Coronary artery (tissue), 2 donors: ENCODE measurements around the gene ZNF462.

Experiments used
- DNase-seq: peaks from one replicate; pipeline ENCODE4 v3.0.0-alpha.2; 2017; ENCODE audit warnings: low spot score
- H3K27ac ChIP-seq, 2 donors: fragments of 200-600 bp; sonication (generic); one replicate each; pipeline ENCODE4 v1.5.1; 2016 to 2019
- H3K4me3 ChIP-seq: fragments of 200-600 bp; sonication (generic); 2 replicates; pipeline ENCODE4 v1.5.1; 2016; ENCODE audit warnings: mild to moderate bottlenecking, moderate library complexity
- CTCF ChIP-seq: fragments of 200-600 bp; sonication (generic); IDR thresholded peaks from one replicate; pipeline ENCODE4 v1.5.1; 2019; ENCODE audit warnings: antibody characterized with exemption

The ZNF462 gene

DNA sequence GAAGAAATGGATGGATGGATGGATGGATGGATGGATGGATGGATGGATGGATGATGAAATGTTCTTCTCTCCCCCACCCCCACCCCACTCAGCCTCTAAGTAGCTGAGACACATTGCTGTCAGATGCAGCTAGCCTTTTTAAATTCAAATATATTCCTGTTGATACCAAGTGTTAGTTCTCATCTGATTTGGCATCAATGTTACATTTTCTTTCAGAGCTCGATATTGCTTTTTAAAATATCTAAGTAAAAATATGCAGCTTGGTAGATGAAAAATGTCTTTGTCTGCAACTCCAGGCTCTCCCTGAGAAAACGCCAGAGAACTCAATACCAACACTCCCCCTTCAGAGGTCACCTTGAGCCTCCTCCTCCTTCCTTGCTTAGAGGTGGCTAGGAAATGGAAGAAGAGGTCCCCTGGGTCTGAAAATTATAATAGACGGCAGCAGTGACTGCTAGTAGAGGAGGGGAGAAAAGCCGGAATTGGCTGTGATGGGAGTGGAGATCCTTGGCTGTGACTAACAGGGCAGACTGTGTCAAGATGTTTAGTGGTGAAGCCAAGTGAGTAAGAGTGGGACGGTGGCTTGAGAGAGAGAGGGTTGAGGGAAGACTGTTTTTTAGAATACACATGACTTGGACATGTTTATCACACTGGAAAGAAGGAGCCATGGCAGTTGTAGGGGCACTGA lies 156.0 kb downstream of the ZNF462 start:
- TF ChIP-seq CTCF: no peak
- no peak overlapping the region for H3K4me3 ChIP-seq
- no peak overlapping the region for H3K27ac ChIP-seq
- DNase-seq: no peak

- no peak for TF ChIP-seq CTCF
- H3K4me3 ChIP-seq: no peak overlapping the region
- no peak overlapping the region for H3K27ac ChIP-seq
- no peak for DNase-seq
These were observed 157.1 kb downstream of the ZNF462 start for GRCh38 chr9:107020040-107020530.

DNA sequence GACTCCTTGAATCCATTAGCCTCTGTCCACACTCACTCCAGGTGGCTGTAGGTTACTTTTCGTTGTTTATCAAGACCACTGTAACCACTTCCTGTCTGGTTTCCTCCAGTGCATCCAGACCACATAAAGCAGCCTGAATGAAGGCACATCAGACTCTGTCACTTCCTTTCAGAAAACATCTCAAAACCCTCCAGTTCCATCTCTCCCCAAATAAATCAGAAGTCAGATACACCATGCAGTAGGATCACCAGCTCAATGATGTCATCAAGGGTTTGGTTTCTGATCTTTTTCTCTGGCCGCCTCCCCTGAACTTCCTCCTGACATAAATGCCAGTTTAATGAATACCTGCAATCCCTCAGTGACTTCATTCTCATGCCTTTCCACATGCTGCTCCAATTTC lies 161.2 kb downstream of the ZNF462 start:
- H3K27ac ChIP-seq: no peak overlapping the region
- TF ChIP-seq CTCF: no peak
- H3K4me3 ChIP-seq: no peak overlapping the region
- DNase-seq: no peak

DNA sequence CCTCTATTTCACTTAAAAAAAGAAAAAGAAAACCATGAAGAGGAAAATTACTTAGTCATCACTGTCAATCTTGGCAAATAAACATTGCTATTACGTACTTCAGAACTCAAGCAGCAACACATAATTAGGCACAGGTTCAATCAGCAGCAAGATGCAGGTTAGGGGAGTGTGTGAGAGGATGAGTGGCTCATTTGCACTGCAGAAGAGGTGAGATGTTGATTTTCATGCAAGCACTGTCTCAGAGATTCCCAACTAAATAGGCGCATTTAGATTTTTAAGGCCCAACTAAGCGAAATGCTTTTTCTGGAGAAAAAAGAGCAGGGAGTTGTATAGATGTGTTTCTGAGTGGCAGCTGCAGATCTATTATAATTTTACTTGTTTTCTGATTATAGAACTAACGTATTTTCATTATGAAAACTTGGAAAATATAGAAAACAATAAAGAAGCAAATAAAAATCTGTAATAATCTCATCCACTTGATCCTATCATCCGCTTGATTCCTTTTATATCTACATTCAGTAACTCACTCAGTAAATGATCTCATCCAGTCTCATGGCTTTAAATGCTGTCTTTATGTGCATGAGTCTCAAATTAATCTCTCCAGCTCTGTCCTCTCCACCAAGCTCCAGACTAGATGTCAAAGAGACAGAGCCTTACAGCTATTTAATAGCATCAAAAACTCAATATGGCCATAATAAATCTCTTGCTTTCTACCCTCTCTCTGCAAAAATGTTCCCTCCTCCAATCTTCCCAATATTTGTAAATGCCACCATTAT lies 162.5 kb downstream of the ZNF462 start:
- TF ChIP-seq CTCF: no peak
- Histone ChIP-seq H3K4me3 (no peak overlapping the region), H3K27ac (no peak overlapping the region)
- no peak for DNase-seq

GRCh38 chr9:107029146-107029545 lies 166.2 kb downstream of the ZNF462 start:
- no peak for DNase-seq
- H3K4me3 ChIP-seq: no peak overlapping the region
- H3K27ac ChIP-seq: no peak overlapping the region
- TF ChIP-seq CTCF: no peak

- H3K4me3 ChIP-seq: no peak overlapping the region
- no peak for TF ChIP-seq CTCF
- DNase-seq: no peak
- H3K27ac ChIP-seq: no peak overlapping the region
These were observed 171.0 kb downstream of the ZNF462 start for GRCh38 chr9:107033966-107034365.

GRCh38 chr9:107034831-107035230 lies 171.9 kb downstream of the ZNF462 start:
- no peak for DNase-seq
- no peak for TF ChIP-seq CTCF
- no peak overlapping the region for H3K4me3 ChIP-seq

More at GRCh38 chr9:107034831-107035230, 171.9 kb downstream of the ZNF462 start:
- H3K27ac ChIP-seq: no peak overlapping the region
